HL-60 (cell line): Measurements from ENCODE around the gene NFIA.

ENCODE experiments used
- DNase-seq, 2 experiments: peaks; one replicate each; pipeline ENCODE4 v3.0.0-alpha.2; 2010 to 2020; ENCODE audit warnings: low read depth in 1 of 2, low spot score in 1 of 2
- H3K27ac ChIP-seq: fragments of 250-450 bp; sonication (Bioruptor Pico); replicated peaks from 2 replicates; pipeline ENCODE4 v1.5.1; 2020; ENCODE audit warnings: mild to moderate bottlenecking, moderate library complexity
- H3K27me3 ChIP-seq: fragments of 250-450 bp; sonication (Bioruptor Pico); 2 replicates; pipeline ENCODE4 v1.5.1; 2021; ENCODE audit warnings: mild to moderate bottlenecking, moderate library complexity; ENCODE audit not compliant: insufficient read depth, poor library complexity, severe bottlenecking
- H3K4me3 ChIP-seq: replicated peaks from 2 replicates; pipeline ENCODE4 v1.5.1; 2011; ENCODE audit warnings: mild to moderate bottlenecking, control low read depth, low read length; ENCODE audit not compliant: insufficient read depth
- GABPA ChIP-seq: IDR thresholded peaks from 2 replicates; pipeline ENCODE4 v1.6.1; 2012; ENCODE audit warnings: low read depth
- POLR2AphosphoS5 ChIP-seq: IDR thresholded peaks from 2 replicates; pipeline ENCODE4 v1.6.1; 2012; ENCODE audit warnings: low read depth
- SPI1 ChIP-seq: IDR thresholded peaks from 2 replicates; pipeline ENCODE4 v1.6.1; 2012; ENCODE audit warnings: low read depth, mild to moderate bottlenecking, borderline replicate concordance
- TF ChIP-seq, protein P1 (sequence below): IDR thresholded peaks from 2 replicates; pipeline ENCODE4 v1.6.1; 2012; ENCODE audit warnings: low read depth; ENCODE audit not compliant: insufficient replicate concordance
- TF ChIP-seq, protein P2 (sequence below): IDR thresholded peaks from one replicate; pipeline ENCODE4 v1.5.1; 2011; ENCODE audit warnings: low read length, control low read depth, inconsistent platforms; ENCODE audit not compliant: insufficient read depth

NFIA gene

DNA sequence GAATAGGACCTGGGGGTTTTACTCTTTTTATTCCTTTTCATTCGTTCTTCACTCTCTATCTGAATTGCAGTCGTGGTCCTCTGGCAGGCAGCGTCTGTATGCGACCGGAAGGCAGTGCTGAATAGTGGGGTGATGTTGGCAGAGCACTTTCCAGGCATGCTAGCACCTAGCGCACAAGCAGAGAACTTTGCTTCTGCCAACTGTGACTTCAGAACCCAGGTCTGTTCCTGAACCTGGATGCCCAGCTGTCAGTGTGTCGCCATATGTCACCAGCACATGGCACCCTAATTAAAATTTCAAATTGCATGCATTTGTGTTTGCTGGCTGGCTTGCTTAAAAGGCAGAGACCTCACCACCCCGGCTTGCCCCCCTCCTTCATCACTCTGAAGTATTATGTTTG, 116.2 kb downstream of the NFIA start:
- Histone ChIP-seq H3K27ac (no peak overlapping the region), H3K4me3 (no peak overlapping the region), H3K27me3 (no peaks in the 10 kb centered on the region)
- no peak for DNase-seq
- TF ChIP-seq, protein P1, sequence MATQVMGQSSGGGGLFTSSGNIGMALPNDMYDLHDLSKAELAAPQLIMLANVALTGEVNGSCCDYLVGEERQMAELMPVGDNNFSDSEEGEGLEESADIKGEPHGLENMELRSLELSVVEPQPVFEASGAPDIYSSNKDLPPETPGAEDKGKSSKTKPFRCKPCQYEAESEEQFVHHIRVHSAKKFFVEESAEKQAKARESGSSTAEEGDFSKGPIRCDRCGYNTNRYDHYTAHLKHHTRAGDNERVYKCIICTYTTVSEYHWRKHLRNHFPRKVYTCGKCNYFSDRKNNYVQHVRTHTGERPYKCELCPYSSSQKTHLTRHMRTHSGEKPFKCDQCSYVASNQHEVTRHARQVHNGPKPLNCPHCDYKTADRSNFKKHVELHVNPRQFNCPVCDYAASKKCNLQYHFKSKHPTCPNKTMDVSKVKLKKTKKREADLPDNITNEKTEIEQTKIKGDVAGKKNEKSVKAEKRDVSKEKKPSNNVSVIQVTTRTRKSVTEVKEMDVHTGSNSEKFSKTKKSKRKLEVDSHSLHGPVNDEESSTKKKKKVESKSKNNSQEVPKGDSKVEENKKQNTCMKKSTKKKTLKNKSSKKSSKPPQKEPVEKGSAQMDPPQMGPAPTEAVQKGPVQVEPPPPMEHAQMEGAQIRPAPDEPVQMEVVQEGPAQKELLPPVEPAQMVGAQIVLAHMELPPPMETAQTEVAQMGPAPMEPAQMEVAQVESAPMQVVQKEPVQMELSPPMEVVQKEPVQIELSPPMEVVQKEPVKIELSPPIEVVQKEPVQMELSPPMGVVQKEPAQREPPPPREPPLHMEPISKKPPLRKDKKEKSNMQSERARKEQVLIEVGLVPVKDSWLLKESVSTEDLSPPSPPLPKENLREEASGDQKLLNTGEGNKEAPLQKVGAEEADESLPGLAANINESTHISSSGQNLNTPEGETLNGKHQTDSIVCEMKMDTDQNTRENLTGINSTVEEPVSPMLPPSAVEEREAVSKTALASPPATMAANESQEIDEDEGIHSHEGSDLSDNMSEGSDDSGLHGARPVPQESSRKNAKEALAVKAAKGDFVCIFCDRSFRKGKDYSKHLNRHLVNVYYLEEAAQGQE: no peak
- TF ChIP-seq SPI1 (no peak), GABPA (no peak), POLR2AphosphoS5 (no peak)
- TF ChIP-seq, protein P2, sequence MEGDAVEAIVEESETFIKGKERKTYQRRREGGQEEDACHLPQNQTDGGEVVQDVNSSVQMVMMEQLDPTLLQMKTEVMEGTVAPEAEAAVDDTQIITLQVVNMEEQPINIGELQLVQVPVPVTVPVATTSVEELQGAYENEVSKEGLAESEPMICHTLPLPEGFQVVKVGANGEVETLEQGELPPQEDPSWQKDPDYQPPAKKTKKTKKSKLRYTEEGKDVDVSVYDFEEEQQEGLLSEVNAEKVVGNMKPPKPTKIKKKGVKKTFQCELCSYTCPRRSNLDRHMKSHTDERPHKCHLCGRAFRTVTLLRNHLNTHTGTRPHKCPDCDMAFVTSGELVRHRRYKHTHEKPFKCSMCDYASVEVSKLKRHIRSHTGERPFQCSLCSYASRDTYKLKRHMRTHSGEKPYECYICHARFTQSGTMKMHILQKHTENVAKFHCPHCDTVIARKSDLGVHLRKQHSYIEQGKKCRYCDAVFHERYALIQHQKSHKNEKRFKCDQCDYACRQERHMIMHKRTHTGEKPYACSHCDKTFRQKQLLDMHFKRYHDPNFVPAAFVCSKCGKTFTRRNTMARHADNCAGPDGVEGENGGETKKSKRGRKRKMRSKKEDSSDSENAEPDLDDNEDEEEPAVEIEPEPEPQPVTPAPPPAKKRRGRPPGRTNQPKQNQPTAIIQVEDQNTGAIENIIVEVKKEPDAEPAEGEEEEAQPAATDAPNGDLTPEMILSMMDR: no peak

DNA sequence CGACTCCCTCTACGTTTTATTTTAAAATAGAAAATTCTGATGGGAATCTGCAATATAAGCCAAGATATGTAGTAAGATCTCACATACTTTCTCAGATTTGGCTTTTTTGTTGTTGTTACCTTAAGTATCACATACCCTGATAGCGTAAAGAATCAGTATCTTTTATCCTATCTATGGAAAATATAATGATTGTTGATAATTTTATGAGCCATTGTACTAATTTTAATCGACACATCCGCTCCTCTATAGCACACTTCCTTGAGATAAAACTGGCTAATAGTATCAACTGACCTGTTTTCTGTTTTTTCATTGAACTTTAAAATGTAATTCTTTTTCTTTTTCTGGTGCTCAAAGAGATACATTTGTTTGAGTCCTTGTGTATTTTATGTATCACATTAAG, 118.7 kb downstream of the NFIA start:
- no peak for DNase-seq
- no peaks in the 10 kb centered on the region for H3K27me3 ChIP-seq
- no peak overlapping the region for H3K27ac ChIP-seq
- H3K4me3 ChIP-seq: no peak overlapping the region
- TF ChIP-seq POLR2AphosphoS5 (no peak), GABPA (no peak), SPI1 (no peak)
- TF ChIP-seq, protein P2: no peak
- TF ChIP-seq, protein P1: no peak

DNA sequence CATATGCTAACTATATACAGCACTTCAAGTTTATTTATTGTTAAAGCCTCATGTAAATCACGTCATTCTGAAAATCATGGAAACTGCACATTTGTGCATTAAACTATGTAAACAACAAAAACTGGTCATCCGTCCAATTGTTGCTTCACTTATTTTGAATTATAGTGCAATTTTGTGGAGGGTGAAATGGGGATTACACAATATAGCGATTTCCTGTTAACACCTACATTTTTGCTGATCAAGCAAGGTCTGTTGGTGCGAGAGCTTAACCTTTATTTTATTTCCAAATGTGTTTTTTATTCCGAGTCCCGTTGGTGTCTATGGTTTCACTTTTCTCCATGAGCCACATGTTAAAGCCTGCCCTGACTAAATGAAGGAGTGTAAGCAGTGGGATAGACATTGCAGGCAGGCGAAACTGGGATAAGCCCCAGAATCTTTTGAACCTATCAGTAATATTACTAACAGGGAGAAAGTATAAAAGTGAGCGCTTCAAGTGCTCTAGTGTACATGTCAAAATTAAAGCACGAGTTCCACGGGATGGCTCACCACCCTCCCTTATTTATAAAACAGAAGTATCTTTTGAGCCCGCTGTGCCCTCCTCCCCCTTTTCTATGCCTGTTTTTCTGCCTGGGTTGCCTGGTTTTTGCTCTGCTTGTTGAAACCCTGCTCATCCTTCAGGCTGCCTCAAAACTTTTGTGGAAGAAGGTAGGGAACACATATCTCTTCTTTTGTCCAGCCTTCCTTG, 120.7 kb downstream of the NFIA start:
- Histone ChIP-seq H3K4me3 (no peak overlapping the region), H3K27me3 (no peaks in the 10 kb centered on the region), H3K27ac (no peak overlapping the region)
- DNase-seq: no peak
- TF ChIP-seq SPI1 (no peak), POLR2AphosphoS5 (no peak), GABPA (no peak)
- TF ChIP-seq, protein P1: no peak
- TF ChIP-seq, protein P2: no peak
